MM.1S (cell line): ENCODE measurements around the gene GPR34.

Source experiments
- DNase-seq: peaks from one replicate; pipeline ENCODE4 v3.0.0-alpha.2; 2015
- H2AFZ ChIP-seq: fragments of 300-600 bp; sonication (generic); 2 replicates; pipeline ENCODE4 v1.6.0; 2016; ENCODE audit warnings: antibody characterized with exemption, low read length
- H3F3A ChIP-seq: fragments of 300-600 bp; sonication (generic); 2 replicates; pipeline ENCODE4 v1.6.1; 2016; ENCODE audit warnings: mild to moderate bottlenecking, antibody characterized with exemption, low read length, moderate library complexity, mixed read lengths; ENCODE audit not compliant: insufficient read depth
- H3K27ac ChIP-seq: fragments of 300-600 bp; sonication (generic); 2 replicates; pipeline ENCODE4 v1.5.1; 2016; ENCODE audit warnings: mild to moderate bottlenecking, low read length
- H3K27me3 ChIP-seq: fragments of 300-600 bp; sonication (generic); replicated peaks from 2 replicates; pipeline ENCODE4 v1.6.0; 2016; ENCODE audit warnings: low read length; ENCODE audit not compliant: insufficient read depth
- H3K36me3 ChIP-seq: fragments of 300-600 bp; sonication (generic); replicated peaks from 2 replicates; pipeline ENCODE4 v1.6.1; 2016; ENCODE audit warnings: mild to moderate bottlenecking, low read length, mixed read lengths; ENCODE audit not compliant: insufficient read depth
- H3K4me1 ChIP-seq: fragments of 300-600 bp; sonication (generic); 2 replicates; pipeline ENCODE4 v1.6.1; 2016; ENCODE audit warnings: low read length, mixed read lengths
- H3K4me2 ChIP-seq: fragments of 300-600 bp; sonication (generic); 2 replicates; pipeline ENCODE4 v1.6.0; 2016; ENCODE audit warnings: low read depth, low read length
- H3K4me3 ChIP-seq: fragments of 300-600 bp; sonication (generic); 2 replicates; pipeline ENCODE4 v1.5.1; 2016; ENCODE audit warnings: low read length, mixed read lengths
- H3K79me2 ChIP-seq: fragments of 300-600 bp; sonication (generic); 2 replicates; pipeline ENCODE4 v1.6.1; 2016; ENCODE audit warnings: mixed run types, low read length, mixed read lengths
- H3K9ac ChIP-seq: fragments of 300-600 bp; sonication (generic); 2 replicates; pipeline ENCODE4 v1.6.1; 2016; ENCODE audit warnings: low read length, mixed read lengths
- H3K9me2 ChIP-seq: fragments of 300-600 bp; sonication (generic); replicated peaks from 2 replicates; pipeline ENCODE4 v1.6.1; 2016; ENCODE audit warnings: mild to moderate bottlenecking, low read length, mixed read lengths; ENCODE audit not compliant: insufficient read depth
- H3K9me3 ChIP-seq: fragments of 300-600 bp; sonication (generic); replicated peaks from 2 replicates; pipeline ENCODE4 v1.6.1; 2016; ENCODE audit warnings: mild to moderate bottlenecking, low read length, mixed read lengths; ENCODE audit not compliant: insufficient read depth
- H4K20me1 ChIP-seq: fragments of 300-600 bp; sonication (generic); 2 replicates; pipeline ENCODE4 v1.6.1; 2016; ENCODE audit warnings: mild to moderate bottlenecking, low read length, moderate library complexity, mixed read lengths; ENCODE audit not compliant: insufficient read depth
- EZH2 ChIP-seq: fragments of 300-600 bp; sonication (generic); optimal IDR thresholded peaks from 2 replicates; pipeline ENCODE3; 2017; ENCODE audit warnings: low read depth, mild to moderate bottlenecking, antibody characterized with exemption, low read length, mixed read lengths
- EZH2phosphoT487 ChIP-seq: fragments of 300-600 bp; sonication (generic); IDR thresholded peaks from 2 replicates; pipeline ENCODE4 v1.6.1; 2018; ENCODE audit warnings: antibody characterized with exemption, low read length
- TF ChIP-seq, protein P1 (sequence below): fragments of 300-600 bp; sonication (generic); IDR thresholded peaks from 2 replicates; pipeline ENCODE4 v1.5.1; 2016; ENCODE audit warnings: antibody characterized with exemption, low read length, mixed read lengths

GPR34 gene

DNA sequence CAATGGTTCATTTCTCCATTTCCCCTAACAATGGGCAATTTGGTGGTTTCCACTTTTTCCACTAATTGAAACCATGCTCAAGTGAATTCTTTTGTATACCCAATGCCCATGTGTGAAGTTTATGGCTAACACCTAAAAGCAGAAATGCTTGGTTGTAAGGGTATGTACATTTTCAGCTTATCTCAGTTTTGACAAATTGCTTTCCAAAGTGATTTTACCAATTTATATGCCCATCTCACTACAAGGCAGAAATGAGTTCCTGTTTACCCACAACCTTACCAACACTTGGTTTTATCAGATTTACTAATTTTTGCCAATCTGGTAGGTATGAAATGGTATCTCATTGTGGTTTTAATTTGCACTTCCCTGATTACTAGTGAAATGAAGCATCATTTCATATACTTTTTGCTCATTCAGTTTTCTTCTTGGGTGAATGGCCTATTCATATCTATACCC lies 14.8 kb downstream of the GPR34 start:
- peaks cover 8% of the 10 kb centered on the region for H3K4me1 ChIP-seq
- no peaks in the 10 kb centered on the region for H3K27me3 ChIP-seq
- no peaks in the 10 kb centered on the region for H4K20me1 ChIP-seq
- no peaks in the 10 kb centered on the region for H3K79me2 ChIP-seq
- H3K4me3 ChIP-seq = no peak overlapping the region
- H2AFZ ChIP-seq = no peak overlapping the region
- no peak overlapping the region for H3K4me2 ChIP-seq
- H3F3A ChIP-seq = no peaks in the 10 kb centered on the region
- H3K9ac ChIP-seq = no peak overlapping the region
- H3K36me3 ChIP-seq = no peaks in the 10 kb centered on the region
- DNase-seq = no peak
- TF ChIP-seq EZH2phosphoT487 (no peak), EZH2 (no peak)
- TF ChIP-seq, protein P1, sequence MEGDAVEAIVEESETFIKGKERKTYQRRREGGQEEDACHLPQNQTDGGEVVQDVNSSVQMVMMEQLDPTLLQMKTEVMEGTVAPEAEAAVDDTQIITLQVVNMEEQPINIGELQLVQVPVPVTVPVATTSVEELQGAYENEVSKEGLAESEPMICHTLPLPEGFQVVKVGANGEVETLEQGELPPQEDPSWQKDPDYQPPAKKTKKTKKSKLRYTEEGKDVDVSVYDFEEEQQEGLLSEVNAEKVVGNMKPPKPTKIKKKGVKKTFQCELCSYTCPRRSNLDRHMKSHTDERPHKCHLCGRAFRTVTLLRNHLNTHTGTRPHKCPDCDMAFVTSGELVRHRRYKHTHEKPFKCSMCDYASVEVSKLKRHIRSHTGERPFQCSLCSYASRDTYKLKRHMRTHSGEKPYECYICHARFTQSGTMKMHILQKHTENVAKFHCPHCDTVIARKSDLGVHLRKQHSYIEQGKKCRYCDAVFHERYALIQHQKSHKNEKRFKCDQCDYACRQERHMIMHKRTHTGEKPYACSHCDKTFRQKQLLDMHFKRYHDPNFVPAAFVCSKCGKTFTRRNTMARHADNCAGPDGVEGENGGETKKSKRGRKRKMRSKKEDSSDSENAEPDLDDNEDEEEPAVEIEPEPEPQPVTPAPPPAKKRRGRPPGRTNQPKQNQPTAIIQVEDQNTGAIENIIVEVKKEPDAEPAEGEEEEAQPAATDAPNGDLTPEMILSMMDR = no peak
- no peaks in the 10 kb centered on the region for H3K9me2 ChIP-seq
- no peak overlapping the region for H3K27ac ChIP-seq
- no peaks in the 10 kb centered on the region for H3K9me3 ChIP-seq

DNA sequence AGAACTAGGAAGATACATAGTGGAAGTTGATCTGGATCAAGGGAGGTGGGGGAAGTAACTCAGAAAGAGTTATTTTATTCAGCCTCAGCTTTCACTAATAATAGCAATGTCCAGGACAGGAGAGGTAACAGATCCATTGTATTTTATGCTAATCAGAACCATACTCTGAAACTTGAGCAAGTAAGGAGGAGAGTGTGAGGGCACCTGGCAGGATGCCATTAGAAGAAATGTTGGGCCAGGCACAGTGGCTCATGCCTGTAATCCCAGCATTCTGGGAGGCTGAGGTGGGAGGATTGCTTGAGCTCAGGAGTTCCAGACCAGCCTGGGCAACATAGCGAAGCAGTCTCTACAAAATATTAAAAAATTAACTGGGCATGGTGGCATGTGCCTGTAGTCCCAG lies 16.3 kb downstream of the GPR34 start:
- no peak overlapping the region for H3K9ac ChIP-seq
- no peaks in the 10 kb centered on the region for H3K27me3 ChIP-seq
- no peaks in the 10 kb centered on the region for H3K9me3 ChIP-seq
- H3K79me2 ChIP-seq = no peaks in the 10 kb centered on the region
- TF ChIP-seq, protein P1 = no peak
- TF ChIP-seq EZH2phosphoT487 = no peak
- no peak for TF ChIP-seq EZH2
- no peaks in the 10 kb centered on the region for H3F3A ChIP-seq
- H3K9me2 ChIP-seq = no peaks in the 10 kb centered on the region
- no peaks in the 10 kb centered on the region for H3K36me3 ChIP-seq
- no peak overlapping the region for H2AFZ ChIP-seq
- no peak overlapping the region for H3K27ac ChIP-seq
- H3K4me3 ChIP-seq = no peak overlapping the region
- H4K20me1 ChIP-seq = no peaks in the 10 kb centered on the region
- no peak overlapping the region; the same call in 1 of the 2 replicates for H3K4me2 ChIP-seq
- DNase-seq = no peak
- peaks cover 8% of the 10 kb centered on the region for H3K4me1 ChIP-seq

DNA sequence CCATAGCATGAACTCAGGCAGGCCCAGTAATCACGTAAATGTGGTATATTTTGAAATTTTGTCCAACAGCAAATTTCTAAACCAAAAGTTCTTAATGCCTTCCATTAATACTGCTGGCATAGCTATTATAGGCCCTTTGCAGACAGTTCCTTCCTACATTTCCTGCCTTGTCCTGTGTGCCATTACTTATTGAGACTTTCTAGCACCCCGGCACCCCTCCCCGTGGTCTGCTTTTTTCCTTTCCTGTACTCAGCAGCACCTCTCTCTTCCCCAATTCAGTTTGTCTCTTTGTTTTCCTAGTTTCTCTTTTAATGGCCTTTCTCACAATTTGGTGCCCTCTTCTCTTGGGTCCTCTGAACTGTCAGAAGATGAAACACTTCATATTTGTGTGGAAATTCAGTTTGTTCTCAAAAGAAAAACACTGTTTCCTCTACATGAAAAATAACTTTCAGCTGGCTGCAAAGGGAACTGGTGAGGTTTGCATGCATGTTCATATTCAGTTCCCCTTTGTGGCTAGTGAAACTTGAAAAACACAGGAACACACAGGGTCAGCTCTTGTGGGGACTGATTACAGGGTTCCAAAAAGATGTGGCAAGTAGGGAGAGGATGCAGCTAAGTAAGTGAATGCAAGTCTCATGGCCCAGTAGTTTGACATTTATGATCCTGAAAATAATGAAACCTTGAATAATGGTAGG lies 17.1 kb downstream of the GPR34 start:
- DNase-seq = peak; percentile 14
- H3K9me3 ChIP-seq = no peaks in the 10 kb centered on the region
- H3K4me1 ChIP-seq = peaks cover 8% of the 10 kb centered on the region
- TF ChIP-seq EZH2phosphoT487 = no peak
- H3K9ac ChIP-seq = no peak overlapping the region
- H3K27me3 ChIP-seq = no peaks in the 10 kb centered on the region
- no peaks in the 10 kb centered on the region for H4K20me1 ChIP-seq
- H3K36me3 ChIP-seq = no peaks in the 10 kb centered on the region
- H3K27ac ChIP-seq = peak overlapping the region; percentile 36; the same call in 1 of the 2 replicates
- H3F3A ChIP-seq = no peaks in the 10 kb centered on the region
- H2AFZ ChIP-seq = no peak overlapping the region
- H3K9me2 ChIP-seq = no peaks in the 10 kb centered on the region
- no peak overlapping the region for H3K4me3 ChIP-seq
- H3K4me2 ChIP-seq = peak overlapping the region; percentile 12; the same call in 1 of the 2 replicates
- H3K79me2 ChIP-seq = no peaks in the 10 kb centered on the region

DNA sequence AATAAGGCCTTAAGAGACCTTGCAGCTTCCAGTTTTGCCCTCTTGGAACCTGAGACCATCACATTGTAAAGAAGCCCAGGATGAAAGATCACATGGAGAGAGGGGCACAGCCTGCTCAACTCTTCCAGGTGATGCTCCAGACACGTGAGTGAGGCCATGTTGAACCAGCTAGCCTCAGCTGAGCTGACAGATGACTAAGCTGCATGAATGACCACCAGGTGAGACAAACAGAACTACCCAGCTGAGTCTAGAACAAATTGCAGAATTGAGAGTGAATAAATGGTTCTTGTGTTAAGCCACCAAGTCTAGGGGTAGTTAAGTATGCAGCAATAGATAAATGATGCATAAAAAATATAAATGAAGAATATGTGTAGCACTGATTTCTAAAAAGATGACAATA lies 18.4 kb downstream of the GPR34 start:
- no peak overlapping the region for H3K4me3 ChIP-seq
- no peaks in the 10 kb centered on the region for H3K27me3 ChIP-seq
- no peaks in the 10 kb centered on the region for H3K36me3 ChIP-seq
- H3K9ac ChIP-seq = no peak overlapping the region
- no peaks in the 10 kb centered on the region for H3K9me2 ChIP-seq
- TF ChIP-seq EZH2 (no peak), EZH2phosphoT487 (no peak)
- TF ChIP-seq, protein P1 = no peak
- H3K79me2 ChIP-seq = no peaks in the 10 kb centered on the region
- no peak overlapping the region for H2AFZ ChIP-seq
- no peaks in the 10 kb centered on the region for H4K20me1 ChIP-seq
- no peak overlapping the region for H3K27ac ChIP-seq
- no peaks in the 10 kb centered on the region for H3F3A ChIP-seq
- DNase-seq = no peak
- peaks cover 8% of the 10 kb centered on the region for H3K4me1 ChIP-seq
- H3K9me3 ChIP-seq = no peaks in the 10 kb centered on the region
- no peak overlapping the region for H3K4me2 ChIP-seq
